ENCODE measurements around the gene BCAT1.

The BCAT1 gene, protein sequence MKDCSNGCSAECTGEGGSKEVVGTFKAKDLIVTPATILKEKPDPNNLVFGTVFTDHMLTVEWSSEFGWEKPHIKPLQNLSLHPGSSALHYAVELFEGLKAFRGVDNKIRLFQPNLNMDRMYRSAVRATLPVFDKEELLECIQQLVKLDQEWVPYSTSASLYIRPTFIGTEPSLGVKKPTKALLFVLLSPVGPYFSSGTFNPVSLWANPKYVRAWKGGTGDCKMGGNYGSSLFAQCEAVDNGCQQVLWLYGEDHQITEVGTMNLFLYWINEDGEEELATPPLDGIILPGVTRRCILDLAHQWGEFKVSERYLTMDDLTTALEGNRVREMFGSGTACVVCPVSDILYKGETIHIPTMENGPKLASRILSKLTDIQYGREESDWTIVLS

GRCh38 chr12:24948757-24949722 is at the start of gene BCAT1:
Gene BCAT1 (minus strand): TSS chr12:24949101. CDS start chr12:24948932, 169 bp downstream.
- DNase-seq = peak; percentile 82

DNA sequence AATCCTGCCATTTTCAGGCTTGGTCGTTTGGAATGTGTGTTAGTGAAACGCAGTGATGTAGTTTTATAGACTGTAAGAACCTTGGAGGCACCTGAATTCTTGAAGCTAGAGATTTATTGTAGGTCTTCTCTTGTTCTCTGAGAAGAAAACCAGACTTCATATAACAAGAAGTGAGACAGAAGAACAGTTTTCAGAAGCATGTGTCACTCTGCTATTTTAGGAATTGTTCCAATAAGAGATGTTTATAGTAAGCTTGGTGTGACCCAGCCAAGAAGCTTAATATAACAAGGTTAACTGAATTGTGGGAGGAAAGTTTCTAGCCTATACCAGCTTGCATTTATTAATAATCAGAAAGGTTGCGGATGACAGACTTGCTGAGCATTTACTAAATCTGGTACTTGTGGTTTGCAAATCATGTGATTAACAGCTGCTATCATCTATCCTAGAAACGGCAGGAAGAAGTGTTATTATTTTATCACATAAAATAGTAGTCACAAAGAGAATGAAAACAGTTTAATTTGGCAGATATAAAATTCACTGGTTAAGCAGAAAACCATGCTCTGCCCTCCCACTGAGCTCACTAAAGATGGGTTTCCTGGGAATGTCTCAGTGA is 49.2 kb upstream of the BCAT1 start:
- DNase-seq = peak; percentile 49

- no peak for DNase-seq
Observed at GRCh38 chr12:24997496-24997895, 48.6 kb upstream of the BCAT1 start.

GRCh38 chr12:24996820-24997219 is 47.9 kb upstream of the BCAT1 start:
- DNase-seq = no peak

GRCh38 chr12:24996102-24996797 is 47.3 kb upstream of the BCAT1 start:
- no peak for DNase-seq

DNA sequence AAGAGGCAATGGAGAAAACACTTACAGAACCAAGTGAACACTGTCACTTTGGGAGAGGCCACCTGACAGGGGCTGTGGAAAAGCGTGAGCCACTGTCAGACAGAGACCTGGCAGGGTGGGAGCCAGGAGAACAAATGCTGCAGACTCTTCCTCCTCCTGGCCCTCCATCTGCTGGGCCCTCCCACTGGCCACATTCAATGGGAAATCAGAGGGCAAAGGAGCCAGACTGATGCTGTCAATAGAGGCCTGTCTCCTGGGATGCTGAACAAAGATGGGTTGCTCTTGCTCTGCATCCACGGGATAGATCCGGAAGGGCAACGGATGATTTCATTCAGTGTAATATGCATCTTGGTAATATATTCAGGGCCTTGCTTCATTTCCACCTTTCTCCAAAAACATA is 44.9 kb upstream of the BCAT1 start:
- DNase-seq = no peak

DNA sequence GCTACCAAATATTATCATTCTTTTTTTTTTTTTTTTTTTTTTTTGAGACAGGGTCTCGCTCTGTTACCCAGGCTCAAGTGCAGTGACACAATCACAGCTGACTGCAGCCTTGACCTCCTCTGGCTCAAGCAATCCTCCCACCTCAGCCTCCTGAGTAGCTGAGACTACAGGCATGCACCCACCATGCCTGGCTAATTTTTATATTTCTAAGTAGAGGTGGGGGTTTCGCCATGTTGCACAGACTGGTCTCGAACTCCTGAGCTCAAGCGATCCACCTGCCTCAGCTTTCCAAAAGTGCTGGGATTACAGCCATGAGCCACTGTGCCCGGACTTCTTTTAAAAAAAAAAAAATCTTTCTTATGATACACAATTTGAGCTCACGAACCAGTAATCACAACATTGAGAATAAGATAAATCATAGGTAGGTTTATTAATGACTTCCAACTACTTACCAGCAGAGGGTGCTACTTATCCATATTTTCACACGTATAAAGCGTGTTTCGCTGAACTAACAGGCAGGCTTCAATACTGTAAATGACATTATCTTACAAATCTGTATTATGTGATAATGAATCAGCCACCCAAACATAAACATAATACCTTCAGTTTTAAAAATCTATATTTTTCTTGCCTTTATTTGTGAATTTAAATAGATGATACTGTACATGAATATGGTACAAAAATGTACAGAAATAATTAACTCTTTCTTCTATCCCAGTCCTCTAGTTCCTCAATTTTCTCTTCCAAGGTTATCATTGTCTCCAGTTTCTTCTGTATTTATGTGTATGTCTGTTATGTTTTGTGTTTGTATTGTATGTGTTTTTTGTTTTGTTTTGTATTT is 42.5 kb upstream of the BCAT1 start:
- peak; percentile 76 for DNase-seq

- DNase-seq = no peak
Observed at GRCh38 chr12:24989216-24989615, 40.3 kb upstream of the BCAT1 start.

DNA sequence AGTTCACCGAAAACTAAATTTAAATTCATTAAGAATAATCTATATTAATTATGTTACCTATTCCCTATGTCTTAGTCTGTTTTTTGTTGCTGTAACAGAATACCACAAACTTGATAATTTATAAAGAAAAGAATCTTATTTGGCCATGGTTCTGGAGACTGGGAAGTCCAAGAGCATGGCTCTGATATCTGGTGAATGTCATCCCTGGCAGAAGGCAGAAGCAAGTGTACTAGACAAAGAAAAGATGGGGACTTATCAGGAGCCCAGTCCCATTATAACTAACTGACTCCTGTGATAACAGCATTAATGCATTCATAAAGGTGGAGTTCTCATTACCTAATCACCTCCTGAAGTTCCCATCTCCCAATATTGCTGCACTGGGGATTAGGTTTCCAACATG is 33.3 kb upstream of the BCAT1 start:
- DNase-seq = no peak

DNA sequence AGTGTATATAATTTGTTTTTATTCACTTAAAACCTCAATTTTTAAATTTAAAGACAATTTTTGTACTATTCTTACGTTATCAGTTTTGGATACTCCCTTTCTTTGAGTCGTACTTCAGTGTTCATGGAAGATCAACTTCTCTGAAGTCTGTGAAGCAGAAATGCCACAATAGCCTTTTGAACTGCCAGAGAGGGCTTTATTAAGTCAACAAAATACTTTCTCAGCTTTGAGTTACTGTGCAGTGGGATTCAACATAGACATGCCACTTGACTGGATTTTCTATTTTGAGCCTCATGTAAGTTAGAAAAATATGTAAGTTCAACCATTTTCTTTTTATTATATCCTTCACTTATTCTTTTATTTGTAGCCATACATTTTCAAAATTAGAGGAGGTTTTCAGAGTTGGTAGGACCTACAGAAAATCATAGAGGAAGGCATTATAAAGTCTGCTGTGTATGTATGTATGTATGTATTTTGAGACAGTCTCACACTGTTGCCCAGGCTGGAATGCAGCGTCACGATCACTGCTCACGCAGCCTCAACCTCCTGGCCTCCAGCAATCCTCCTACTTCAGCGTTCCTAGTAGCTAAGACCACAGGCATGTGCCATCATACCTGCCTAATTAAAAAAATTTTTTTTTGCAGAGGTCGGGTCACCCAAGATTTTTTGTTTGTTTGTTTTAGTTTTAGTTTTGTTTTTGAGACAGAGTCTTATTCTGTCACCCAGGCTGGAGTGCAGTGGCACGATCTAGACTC is 31.3 kb upstream of the BCAT1 start:
- no peak for DNase-seq

- DNase-seq = no peak
Observed at GRCh38 chr12:24979329-24979728, 30.4 kb upstream of the BCAT1 start.

DNA sequence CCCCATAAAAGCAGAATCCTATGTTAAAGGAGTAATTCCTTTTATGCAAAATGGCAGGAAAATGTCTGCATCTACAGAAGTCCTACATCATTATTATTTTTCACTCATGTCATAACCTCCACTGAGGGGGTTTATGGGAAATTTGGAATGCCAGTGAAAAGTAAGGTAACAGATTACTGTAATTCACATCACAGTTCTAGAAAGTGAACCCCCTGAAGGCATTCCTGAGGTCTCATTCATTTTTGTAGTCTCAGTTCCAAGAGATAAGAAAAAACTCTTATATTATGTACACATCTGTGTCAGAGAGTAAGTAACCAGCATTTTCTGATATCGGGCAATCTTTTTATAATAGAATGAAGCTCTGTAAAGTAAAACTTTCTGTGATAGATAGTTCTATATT is 28.8 kb upstream of the BCAT1 start:
- no peak for DNase-seq

GRCh38 chr12:24977060-24977459 is 28.2 kb upstream of the BCAT1 start:
- DNase-seq = no peak

DNA sequence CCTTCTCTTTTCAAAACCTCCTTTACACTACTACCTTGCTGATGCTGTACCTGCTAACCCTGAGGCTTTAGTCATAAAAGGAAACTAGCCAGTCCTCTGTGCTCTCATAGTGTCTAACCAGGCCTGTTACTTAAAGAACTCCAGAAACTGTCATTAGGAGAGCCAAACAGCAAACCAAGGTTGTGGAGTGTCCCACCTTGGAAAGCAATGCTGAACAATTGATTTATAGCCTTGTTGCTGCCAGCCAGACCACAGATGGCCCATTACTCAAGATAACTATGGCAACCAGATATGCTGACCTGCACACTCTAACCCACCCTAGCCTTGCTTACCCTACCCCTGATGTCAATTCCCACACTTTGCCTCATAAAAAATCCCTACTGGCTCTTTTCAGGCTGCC is 26.5 kb upstream of the BCAT1 start:
- no peak for DNase-seq

- DNase-seq = no peak
Observed at GRCh38 chr12:24974216-24974615, 25.3 kb upstream of the BCAT1 start.

DNA sequence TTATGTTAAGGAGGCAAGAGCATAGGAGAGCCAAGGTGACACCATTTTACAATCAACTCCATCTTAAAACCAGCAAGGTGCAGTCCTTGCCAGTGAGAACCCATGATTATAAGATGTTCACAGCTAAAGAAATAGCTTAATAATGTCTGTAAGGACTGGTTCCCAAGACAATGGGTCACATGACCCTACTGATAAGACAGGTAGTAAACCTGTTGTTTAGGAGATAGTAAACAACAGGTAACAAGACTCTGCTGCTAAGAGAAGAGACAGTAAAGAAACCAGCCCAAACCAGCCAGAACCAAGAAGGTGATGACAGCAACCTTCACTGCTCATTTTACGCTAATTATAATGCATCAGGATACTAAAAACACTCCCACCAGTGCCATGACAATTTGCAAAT is 23.2 kb upstream of the BCAT1 start:
- no peak for DNase-seq

- no peak for DNase-seq
Observed at GRCh38 chr12:24970177-24970576, 21.3 kb upstream of the BCAT1 start.

DNA sequence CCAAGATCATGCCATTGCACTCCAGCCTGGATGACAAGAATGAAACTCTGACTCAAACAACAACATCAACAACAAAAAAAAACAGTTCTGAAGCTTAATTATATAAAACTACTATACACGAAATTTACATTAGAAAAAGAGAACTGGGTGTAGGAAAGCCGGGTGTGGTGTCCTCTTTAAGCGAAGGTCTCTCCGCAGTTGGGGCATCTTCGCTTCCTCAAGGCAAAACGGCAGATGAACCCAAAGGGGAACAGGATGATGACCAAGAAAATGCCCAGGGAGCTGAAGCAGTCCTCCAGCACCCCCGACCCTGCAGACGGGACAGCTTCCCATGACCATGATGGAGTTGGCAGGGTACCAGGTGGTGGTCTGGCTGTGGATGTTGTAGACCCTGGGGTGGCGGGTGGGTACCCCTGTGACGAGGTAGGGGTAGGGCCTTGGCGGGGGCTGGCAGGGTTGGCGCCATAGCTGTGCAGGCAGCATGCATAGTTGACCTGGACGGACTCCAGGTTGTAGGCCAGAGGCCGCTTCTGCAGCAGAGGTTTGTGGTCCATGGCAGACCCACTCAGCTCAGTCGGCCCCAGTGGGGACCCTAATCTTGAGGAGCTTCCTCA is 18.2 kb upstream of the BCAT1 start:
- no peak for DNase-seq

GRCh38 chr12:24964342-24964741 is 15.4 kb upstream of the BCAT1 start:
- DNase-seq = no peak

DNA sequence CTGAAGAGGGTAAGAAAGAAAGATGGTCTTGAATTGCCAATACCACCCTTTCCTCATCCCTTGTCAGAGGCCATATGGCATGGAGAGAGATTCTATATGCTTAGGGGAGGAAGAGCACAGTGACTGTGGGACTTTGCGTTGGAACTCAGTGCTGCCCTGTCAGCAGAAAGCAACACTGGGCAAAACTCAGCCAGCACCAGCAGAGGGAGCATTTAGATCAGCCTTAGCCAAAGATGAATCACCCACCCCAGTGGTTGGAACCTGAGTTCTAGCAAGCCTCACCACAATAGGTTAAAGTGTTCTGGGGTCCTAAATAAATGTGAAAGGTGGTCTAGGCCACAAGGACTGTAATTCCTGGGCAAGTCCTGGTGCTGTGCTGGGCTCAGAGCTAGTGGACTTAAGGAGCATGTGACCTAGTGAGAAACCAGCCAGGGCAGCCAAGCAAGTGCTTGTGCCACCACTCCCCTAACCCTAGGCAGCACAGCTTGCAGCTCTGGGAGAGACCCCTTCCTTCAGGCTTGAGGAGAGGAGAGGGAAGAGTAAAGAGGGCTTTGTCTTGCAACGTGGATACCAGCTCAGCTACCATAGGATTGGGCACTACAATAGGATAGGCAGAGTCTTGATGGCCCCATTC is 11.4 kb upstream of the BCAT1 start:
- DNase-seq = peak; percentile 80
